SK-N-MC (cell line): ENCODE data around the gene UBL4A.
"Not testable (repeated sequence)": the region's sequence is repeated elsewhere in the genome, so short reads cannot be mapped to it uniquely, and the experiment has no call there.

Experiments used
- EZH2 ChIP-seq: fragments of 200-600 bp; sonication (generic); IDR thresholded peaks from one replicate; pipeline ENCODE4 v1.6.1; 2017; ENCODE audit warnings: antibody characterized with exemption
- FOXP2 ChIP-seq: optimal IDR thresholded peaks from 2 replicates; pipeline ENCODE3; 2011; ENCODE audit warnings: mild to moderate bottlenecking, moderate library complexity; ENCODE audit not compliant: insufficient read depth; ENCODE audit errors: extremely low read length, control extremely low read depth
- POLR2AphosphoS5 ChIP-seq: IDR thresholded peaks from 2 replicates; pipeline ENCODE4 v1.6.1; 2012; ENCODE audit warnings: mild to moderate bottlenecking, low read depth, low read length, borderline replicate concordance

DNA sequence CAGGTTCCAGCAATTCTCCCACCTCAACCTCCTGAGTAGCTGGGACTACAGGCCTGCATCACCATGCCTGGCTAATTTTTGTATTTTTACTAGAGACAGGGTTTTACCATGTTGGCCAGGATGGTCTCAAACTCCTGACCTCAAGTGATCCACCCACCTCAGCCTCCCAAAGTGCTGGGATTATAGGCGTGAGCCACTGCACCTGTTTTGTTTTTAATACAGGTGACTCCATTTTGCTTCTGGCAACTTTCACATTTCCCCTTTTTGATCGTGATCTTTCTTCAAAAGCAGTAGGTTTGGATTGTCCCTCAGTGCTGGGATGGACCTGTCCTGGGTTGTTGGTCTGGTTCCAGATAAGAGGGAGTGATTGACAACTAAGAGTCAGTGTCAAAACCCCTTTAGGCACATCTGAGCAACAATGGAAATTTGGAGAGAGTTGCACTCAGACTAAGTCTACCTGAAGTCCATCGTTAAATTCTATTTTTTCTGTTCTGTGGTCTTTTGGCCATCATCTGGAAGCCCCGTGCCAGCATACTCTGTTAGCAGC, 10.2 kb upstream of the UBL4A start:
- TF ChIP-seq EZH2, POLR2AphosphoS5, FOXP2: not testable (repeated sequence)
